ENCODE results near the gene MUCL3.

- TF ChIP-seq CTCF (conservative IDR thresholded peaks at IDR 0.05; ENCODE audit: low read depth, low read length) (no peak), EZH2 (IDR thresholded peaks at IDR 0.05; ENCODE audit: borderline replicate concordance, low read depth, low read length, poor library complexity, severe bottlenecking) (no peak)
Observed at GRCh38 chr6:30894935-30895334, 45.8 kb upstream of the MUCL3 start.
